Stimulated activated CD8-positive, alpha-beta memory T cell treated with anti-CD3 and anti-CD28 coated beads, Interleukin-12 subunit alpha, Interleukin-12 subunit beta, amount 100 ng/mL, for 4 hours (primary cell): ENCODE data around the gene SPRN.
"Not testable (repeated sequence)": the region's sequence is repeated elsewhere in the genome, so short reads cannot be mapped to it uniquely, and the experiment has no call there.

Experiments
- DNase-seq: peaks from one replicate; pipeline ENCODE4 v3.0.0-alpha.2; 2020; ENCODE audit warnings: low read depth

The SPRN gene

GRCh38 chr10:133386951-133387350, 37.5 kb downstream of the SPRN start:
- DNase-seq = not testable (repeated sequence)

GRCh38 chr10:133385214-133385613, 39.2 kb downstream of the SPRN start:
- DNase-seq = no peak

DNA sequence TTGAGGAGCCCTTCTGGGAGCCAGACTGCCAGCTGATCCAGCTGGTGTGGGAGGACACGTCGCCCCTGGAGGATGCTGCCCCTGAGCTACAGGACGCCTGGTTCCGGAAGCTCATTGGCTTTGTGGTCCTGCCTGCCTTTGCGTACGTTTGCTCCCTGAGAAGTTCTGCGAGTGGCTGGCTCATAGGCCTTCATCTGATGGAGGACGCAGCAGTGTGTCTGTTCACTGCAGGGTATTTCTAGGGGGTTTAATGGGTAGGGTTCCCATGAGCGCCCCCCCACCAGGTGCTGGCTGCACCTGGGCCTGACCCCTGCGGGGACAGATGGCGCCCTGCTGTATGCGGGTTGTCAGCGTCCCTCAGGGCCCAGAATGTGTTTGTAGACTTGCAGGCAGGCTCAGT, 40.4 kb downstream of the SPRN start:
- no peak for DNase-seq

DNA sequence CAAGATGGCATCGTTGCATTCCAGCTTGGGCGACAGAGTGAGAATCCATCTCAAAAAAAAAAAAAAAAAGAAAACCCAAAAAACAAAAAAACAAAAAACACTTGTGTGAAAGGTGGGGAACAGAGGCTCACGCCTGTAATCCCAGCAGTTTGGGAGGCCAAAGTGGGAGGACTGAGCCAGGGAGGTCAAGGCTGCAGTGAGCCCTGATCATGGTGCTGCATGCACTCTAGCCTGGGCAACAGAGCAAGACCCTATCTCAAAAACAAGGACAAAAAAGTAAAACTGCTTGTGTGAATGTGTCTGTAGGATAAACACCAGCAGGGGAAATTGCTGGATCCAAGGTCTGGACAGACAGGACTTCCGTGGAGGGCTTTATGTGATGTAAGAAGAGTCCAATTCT, 40.9 kb downstream of the SPRN start:
- no peak for DNase-seq

DNA sequence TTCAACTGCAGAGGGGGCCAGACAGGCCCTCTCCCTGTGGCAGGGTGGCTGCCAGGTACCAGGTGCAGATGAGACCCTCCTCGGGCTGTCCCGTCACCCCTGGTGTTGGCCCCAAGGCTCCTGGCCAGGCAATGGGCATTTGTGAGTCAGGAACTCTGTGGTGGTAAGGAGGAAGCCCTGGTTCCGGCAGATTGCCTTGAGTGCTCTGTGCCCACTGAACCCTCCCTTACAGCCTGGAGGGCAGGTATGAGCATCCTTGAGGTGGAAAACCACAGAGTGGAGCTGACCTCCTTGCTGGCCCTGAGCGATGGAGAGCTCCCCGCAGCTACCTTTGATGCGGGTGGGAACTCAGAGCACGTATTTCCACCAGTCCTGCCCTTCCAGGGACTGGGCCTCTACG, 43.4 kb downstream of the SPRN start:
- no peak for DNase-seq

GRCh38 chr10:133379801-133380666, 44.4 kb downstream of the SPRN start:
- no peak for DNase-seq

- DNase-seq = peak; percentile 42
Measured at GRCh38 chr10:133379152-133379800, 45.1 kb downstream of the SPRN start, which contains the start of gene PAOX. Gene PAOX (plus strand): TSS chr10:133379262. CDS start chr10:133379317, 55 bp downstream.

- peak; percentile 40 for DNase-seq
Measured at GRCh38 chr10:133378251-133379096, 46.0 kb downstream of the SPRN start.

GRCh38 chr10:133377818-133378250, 46.6 kb downstream of the SPRN start:
- DNase-seq = no peak

- DNase-seq = no peak
Measured at GRCh38 chr10:133377025-133377817, 47.2 kb downstream of the SPRN start.

DNA sequence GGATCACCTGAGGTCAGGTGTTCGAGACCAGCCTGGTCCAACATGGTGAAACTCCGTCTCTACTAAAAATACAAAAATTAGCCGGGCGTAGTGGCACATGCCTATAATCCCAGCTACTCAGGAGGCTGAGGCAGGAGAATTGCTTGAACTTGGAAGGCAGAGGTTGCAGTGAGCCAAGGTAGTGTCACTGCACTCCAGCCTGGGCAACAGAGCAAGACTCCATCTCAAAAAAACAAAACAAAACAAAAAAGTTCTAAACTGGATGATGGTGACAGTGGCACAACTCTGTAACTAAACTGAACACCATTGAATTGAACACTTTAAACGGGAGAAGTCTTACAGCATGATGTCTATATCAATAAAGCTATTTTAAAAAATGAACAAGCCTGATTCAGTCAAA, 48.2 kb downstream of the SPRN start:
- DNase-seq = not testable (repeated sequence)

GRCh38 chr10:133375357-133376115, 48.9 kb downstream of the SPRN start:
- DNase-seq = no peak

DNA sequence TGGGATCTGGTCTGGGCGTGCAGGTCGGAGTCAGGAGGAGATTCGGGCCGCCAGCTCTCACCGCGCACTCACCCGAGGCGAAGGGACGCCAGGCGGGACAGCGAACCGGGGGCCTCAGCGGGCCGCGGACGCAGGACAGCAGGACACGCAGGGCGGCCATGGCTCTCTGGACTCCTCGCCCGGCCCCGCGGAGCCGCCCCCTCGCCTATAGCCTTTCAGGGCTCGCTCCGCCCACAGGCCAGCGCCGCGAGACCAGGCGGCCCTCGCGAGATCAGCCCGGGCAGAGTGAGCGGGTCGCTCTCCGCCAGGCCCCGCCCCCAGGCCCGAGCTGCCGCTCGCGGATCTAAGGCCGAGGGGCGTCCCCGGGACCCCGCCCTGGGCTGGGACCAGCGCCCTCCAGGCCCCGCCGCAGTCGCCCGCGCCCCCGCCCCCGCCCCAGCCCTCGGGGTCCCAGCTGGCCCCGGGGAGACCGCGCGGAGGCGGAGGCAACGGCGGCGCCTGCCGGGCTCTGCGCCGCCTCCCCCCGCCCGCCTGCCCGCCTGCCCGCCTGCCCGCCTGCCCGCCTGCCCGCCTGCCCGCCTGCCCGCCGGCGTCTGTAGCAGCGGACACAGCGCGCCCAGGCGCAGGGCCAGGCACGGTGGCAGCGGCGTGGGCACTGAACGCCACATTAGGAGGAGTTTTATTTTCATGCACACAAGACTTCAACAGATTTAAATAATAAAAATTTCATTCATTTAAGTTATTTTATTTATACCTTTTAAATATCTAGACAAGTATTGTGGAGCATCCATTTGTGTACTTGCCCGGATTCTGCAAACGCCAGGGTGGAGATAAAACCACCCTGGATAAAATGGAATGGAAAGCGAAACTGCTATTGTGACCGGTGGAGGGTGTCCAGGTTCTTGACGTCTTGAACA, 51.0 kb downstream of the SPRN start, which contains the start of gene ECHS1:
Gene ECHS1, minus strand, starts transcription at position 181 of the 917 bp plus-strand sequence. Its CDS starts 21 bp downstream, at position 160.
- peak; percentile 92 for DNase-seq

GRCh38 chr10:133372507-133372906, 51.9 kb downstream of the SPRN start:
- DNase-seq = no peak
